ENCODE data around the gene DUSP7.

DNA sequence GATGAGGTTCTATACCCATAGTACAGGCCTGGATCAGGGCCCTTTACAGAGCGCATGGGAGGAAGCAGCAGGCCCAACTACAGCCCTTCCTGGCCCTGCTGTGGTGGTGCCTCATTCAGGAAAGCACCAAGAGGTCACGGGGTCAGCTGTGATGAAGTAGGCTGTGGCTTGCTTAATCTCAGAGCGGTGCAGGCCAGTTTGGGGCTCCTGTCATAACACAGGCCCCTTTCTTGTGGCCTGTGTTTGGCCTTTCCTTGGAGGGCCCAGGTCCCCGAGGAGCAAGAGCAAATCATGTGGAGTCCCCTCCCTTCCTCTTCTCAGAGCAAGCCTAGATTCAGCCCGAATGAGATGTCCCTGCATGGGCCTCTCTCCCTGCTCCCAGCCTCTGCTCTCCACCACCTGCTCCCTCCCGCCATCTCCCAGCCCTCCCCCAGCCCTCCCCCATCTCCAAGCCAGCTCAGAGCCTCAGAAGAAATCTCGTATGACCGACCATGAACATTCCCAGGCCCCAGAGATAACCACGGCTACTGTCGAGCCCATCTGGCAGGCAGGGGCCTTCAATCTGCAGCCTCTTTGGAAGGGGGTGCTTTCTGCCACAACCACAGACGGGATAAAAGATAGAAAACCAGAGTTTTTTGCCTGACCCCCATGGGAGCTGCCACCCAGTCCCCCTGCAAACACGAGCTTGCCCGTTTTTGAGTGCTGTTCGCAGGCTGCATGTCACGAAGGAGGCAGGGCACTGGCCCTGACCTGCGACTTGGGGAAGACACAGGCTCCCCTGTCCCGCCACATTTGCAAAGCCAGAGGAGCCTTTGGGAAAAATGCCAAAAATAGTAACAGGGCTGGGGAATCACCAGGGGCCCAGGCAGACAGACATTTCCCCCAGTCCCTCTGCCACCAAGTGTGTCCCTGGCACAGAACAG, 32.3 kb upstream of the DUSP7 start:
- TF ChIP-seq, protein P1, sequence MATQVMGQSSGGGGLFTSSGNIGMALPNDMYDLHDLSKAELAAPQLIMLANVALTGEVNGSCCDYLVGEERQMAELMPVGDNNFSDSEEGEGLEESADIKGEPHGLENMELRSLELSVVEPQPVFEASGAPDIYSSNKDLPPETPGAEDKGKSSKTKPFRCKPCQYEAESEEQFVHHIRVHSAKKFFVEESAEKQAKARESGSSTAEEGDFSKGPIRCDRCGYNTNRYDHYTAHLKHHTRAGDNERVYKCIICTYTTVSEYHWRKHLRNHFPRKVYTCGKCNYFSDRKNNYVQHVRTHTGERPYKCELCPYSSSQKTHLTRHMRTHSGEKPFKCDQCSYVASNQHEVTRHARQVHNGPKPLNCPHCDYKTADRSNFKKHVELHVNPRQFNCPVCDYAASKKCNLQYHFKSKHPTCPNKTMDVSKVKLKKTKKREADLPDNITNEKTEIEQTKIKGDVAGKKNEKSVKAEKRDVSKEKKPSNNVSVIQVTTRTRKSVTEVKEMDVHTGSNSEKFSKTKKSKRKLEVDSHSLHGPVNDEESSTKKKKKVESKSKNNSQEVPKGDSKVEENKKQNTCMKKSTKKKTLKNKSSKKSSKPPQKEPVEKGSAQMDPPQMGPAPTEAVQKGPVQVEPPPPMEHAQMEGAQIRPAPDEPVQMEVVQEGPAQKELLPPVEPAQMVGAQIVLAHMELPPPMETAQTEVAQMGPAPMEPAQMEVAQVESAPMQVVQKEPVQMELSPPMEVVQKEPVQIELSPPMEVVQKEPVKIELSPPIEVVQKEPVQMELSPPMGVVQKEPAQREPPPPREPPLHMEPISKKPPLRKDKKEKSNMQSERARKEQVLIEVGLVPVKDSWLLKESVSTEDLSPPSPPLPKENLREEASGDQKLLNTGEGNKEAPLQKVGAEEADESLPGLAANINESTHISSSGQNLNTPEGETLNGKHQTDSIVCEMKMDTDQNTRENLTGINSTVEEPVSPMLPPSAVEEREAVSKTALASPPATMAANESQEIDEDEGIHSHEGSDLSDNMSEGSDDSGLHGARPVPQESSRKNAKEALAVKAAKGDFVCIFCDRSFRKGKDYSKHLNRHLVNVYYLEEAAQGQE (IDR thresholded peaks at IDR 0.05; ENCODE audit: insufficient read depth in 1 of 2, low read depth in 2 of 2, low read length in 2 of 2), result no peak
- no peak for TF ChIP-seq POLR2AphosphoS5 (IDR thresholded peaks at IDR 0.05; ENCODE audit: low read depth, low read length)
